ENCODE results near the gene CFAP161. TPM values are rescaled to one million over a fixed set of nuclear protein-coding genes. Genes with fewer than 3 reads are reported as not detected.

CFAP161 gene
- total RNA-seq, 1 donor, result 0.86 TPM

GRCh38 chr15:81105545-81105944 lies 28.5 kb upstream of the CFAP161 start:
- TF ChIP-seq CTCF (IDR thresholded peaks at IDR 0.05; ENCODE audit: insufficient read depth, low read depth, low read length), result no peak
- H3K4me3 ChIP-seq (ENCODE audit: low read depth, low read length), result no peak overlapping the region
- DNase-seq (ENCODE audit: low read depth), result no peak

- peak; percentile 74 for TF ChIP-seq CTCF (IDR thresholded peaks at IDR 0.05; ENCODE audit: insufficient read depth, low read depth, low read length)
- peak; percentile 84 for DNase-seq (ENCODE audit: low read depth)
- no peak overlapping the region for H3K4me3 ChIP-seq (ENCODE audit: low read depth, low read length)
Observed at GRCh38 chr15:81106560-81106959, 27.5 kb upstream of the CFAP161 start.

- DNase-seq (ENCODE audit: low read depth), result no peak
Observed at GRCh38 chr15:81107889-81108288, 26.2 kb upstream of the CFAP161 start.

GRCh38 chr15:81108427-81108826 lies 25.6 kb upstream of the CFAP161 start:
- H3K4me3 ChIP-seq (ENCODE audit: low read depth, low read length), result no peak overlapping the region
- peak; percentile 37 for TF ChIP-seq CTCF (IDR thresholded peaks at IDR 0.05; ENCODE audit: insufficient read depth, low read depth, low read length)
- DNase-seq (ENCODE audit: low read depth), result no peak

More at GRCh38 chr15:81107889-81108288, 26.2 kb upstream of the CFAP161 start:
- H3K4me3 ChIP-seq (ENCODE audit: low read depth, low read length), result no peak overlapping the region
- no peak for TF ChIP-seq CTCF (IDR thresholded peaks at IDR 0.05; ENCODE audit: insufficient read depth, low read depth, low read length)

GRCh38 chr15:81111018-81111417 lies 23.1 kb upstream of the CFAP161 start:
- no peak for DNase-seq (ENCODE audit: low read depth)
- H3K4me3 ChIP-seq (ENCODE audit: low read depth, low read length), result no peak overlapping the region
- TF ChIP-seq CTCF (IDR thresholded peaks at IDR 0.05; ENCODE audit: insufficient read depth, low read depth, low read length), result no peak

GRCh38 chr15:81111510-81112470 lies 22.3 kb upstream of the CFAP161 start:
- no peak for TF ChIP-seq CTCF (IDR thresholded peaks at IDR 0.05; ENCODE audit: insufficient read depth, low read depth, low read length)
- peak; percentile 29 for DNase-seq (ENCODE audit: low read depth)
- H3K4me3 ChIP-seq (ENCODE audit: low read depth, low read length), result no peak overlapping the region

Measured in fibroblast of villous mesenchyme (primary cell).